GM19043 (cell line): ENCODE data around the gene SMAP2.

ENCODE experiments used
- ATAC-seq: cut with Tn5 transposase; IDR thresholded peaks from one replicate; pipeline ENCODE4 v1.9.1; 2021; ENCODE audit warnings: low read depth; ENCODE audit not compliant: unreplicated experiment

SMAP2 gene

DNA sequence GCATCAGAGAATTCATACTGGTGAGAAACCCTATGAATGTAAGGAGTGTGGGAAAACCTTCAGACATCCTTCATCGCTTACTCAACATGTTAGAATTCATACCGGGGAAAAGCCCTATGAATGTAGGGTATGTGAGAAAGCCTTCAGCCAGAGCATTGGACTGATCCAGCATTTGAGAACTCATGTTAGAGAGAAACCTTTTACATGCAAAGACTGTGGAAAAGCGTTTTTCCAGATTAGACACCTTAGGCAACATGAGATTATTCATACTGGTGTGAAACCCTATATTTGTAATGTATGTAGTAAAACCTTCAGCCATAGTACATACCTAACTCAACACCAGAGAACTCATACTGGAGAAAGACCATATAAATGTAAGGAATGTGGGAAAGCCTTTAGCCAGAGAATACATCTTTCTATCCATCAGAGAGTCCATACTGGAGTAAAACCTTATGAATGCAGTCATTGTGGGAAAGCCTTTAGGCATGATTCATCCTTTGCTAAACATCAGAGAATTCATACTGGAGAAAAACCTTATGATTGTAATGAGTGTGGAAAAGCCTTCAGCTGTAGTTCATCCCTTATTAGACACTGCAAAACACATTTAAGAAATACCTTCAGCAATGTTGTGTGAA, 89.5 kb downstream of the SMAP2 start:
- ATAC-seq = no peak

DNA sequence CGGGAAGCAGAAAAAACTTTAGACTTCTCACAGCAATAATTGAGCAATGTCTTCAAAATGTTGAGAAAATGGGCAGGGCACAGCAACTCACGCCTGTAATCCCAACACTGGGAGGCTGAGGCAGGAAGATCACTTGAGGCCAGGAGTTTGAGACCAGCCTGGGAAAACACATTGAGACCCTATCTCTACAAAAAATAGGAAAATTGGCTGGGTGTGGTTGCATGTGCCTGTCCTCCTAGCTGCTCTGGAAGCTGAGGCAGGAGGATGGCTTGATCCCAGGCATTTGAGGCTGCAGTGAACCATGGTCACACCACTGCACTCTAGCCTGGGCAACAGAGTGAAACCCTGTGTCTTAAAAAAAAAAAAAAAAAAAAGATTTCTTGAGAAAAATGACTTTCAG, 95.8 kb downstream of the SMAP2 start:
- ATAC-seq = no peak
